22Rv1 (cell line): ENCODE data around the gene SEPTIN5.

Experiments
- CTCF ChIP-seq: fragments of 450-650 bp; IDR thresholded peaks from 2 replicates; pipeline ENCODE4 v1.5.1; 2017; ENCODE audit warnings: mild to moderate bottlenecking
- ZFX ChIP-seq: fragments of 450-650 bp; IDR thresholded peaks from 2 replicates; pipeline ENCODE4 v1.6.1; 2017; ENCODE audit warnings: antibody characterized with exemption, borderline replicate concordance

GRCh38 chr22:19669570-19669969 lies 44.7 kb upstream of the SEPTIN5 start:
- no peak for TF ChIP-seq CTCF
- no peak for TF ChIP-seq ZFX
